GM19328 (cell line): ENCODE data around the gene STX10.
"Not testable (repeated sequence)": the region's sequence is repeated elsewhere in the genome, so short reads cannot be mapped to it uniquely, and the experiment has no call there.

Experiments
- ATAC-seq: cut with Tn5 transposase; IDR thresholded peaks from one replicate; pipeline ENCODE4 v1.9.1; 2021; ENCODE audit warnings: mild to moderate bottlenecking, moderate library complexity; ENCODE audit not compliant: unreplicated experiment

STX10 gene, protein sequence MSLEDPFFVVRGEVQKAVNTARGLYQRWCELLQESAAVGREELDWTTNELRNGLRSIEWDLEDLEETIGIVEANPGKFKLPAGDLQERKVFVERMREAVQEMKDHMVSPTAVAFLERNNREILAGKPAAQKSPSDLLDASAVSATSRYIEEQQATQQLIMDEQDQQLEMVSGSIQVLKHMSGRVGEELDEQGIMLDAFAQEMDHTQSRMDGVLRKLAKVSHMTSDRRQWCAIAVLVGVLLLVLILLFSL

GRCh38 chr19:13150187-13150930 lies at the start of gene STX10, which contains the start of gene IER2:
Gene STX10 (minus strand): TSS chr19:13150375. CDS start chr19:13150173, 202 bp downstream.
Gene IER2 (plus strand): TSS chr19:13150411. CDS start chr19:13153187, 2,776 bp downstream.
- ATAC-seq = peak; percentile 36

GRCh38 chr19:13198634-13199033 lies 48.5 kb upstream of the STX10 start:
- ATAC-seq = no peak

- no peak for ATAC-seq
Observed at GRCh38 chr19:13195678-13196077, 45.5 kb upstream of the STX10 start.

- no peak for ATAC-seq
Observed at GRCh38 chr19:13190781-13191540, 40.8 kb upstream of the STX10 start.

- no peak for ATAC-seq
Observed at GRCh38 chr19:13189600-13189999, 39.4 kb upstream of the STX10 start.

- ATAC-seq = no peak
Observed at GRCh38 chr19:13187419-13187818, 37.2 kb upstream of the STX10 start.

DNA sequence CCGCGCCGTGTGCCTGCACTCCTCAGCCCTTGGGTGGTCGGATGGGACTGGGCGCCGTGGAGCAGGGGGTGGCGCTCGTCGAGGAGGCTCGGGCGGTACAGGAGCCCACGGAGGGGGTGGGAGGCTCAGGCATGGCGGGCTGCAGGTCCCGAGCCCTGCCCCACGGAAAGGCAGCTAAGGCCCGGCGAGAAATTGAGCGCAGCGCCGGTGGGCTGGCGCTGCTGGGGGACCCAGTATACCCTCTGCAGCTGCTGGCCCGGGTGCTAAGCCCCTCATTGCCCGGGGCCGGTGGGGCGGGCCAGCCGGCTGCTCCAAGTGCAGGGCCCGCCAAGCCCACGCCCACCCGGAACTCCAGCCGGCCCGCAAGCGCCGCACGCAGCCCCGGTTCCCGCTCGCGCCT lies 36.5 kb upstream of the STX10 start:
- not testable (repeated sequence) for ATAC-seq

- ATAC-seq = not testable (repeated sequence)
Observed at GRCh38 chr19:13185763-13186657, 35.8 kb upstream of the STX10 start.

GRCh38 chr19:13184926-13185325 lies 34.8 kb upstream of the STX10 start:
- ATAC-seq = not testable (repeated sequence)

DNA sequence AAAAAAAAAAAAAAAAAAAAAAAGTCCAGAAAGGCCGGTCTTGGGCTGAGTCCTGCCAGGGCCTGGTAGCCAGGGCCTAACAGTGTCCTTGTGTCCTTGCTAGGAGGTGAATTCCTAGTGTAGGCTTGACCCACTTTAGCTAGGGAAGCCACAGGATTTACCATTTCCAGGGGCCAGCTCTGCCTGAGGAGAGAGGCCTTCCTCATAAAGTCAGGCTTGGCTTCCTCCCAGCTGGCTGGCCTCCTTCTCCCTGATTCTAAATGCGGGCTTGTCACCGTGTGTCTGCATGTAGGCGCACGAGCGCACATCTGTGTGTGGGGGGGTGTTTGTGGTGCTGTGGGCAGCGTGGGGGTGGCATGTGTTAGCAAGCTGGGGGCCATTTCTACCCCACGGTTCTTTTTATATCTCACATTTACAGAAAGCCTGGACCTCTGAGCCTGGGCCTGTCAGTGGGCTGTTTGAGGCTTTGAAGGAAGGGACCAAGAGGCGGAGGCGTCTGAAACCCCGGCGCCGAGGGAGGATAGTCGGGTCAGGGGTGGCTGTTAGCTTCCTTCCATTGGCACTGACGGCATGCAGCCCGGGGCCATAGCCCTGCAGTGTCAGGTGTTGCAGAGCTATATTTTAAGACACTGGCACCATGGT lies 31.7 kb upstream of the STX10 start:
- ATAC-seq = no peak

DNA sequence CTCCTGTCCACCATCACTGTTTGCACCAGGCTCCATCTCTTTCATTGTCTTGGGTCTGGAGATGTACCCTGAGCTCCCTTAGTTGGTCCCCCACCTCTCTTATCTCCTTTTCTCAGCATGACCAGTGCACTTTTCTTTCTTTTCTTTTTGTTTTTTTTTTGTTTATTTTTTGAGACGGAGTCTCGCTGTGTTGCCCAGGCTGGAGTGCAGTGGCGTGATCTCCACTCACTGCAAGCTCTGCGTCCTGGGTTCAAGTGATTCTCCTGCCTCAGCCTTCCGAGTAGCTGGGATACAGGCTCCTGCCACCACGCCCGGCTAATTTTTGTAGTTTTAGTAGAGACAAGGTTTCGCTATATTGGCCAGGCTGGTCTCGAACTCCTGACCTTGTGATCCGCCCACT lies 28.1 kb upstream of the STX10 start:
- ATAC-seq = not testable (repeated sequence)

- ATAC-seq = not testable (repeated sequence)
Observed at GRCh38 chr19:13177584-13177983, 27.4 kb upstream of the STX10 start.

DNA sequence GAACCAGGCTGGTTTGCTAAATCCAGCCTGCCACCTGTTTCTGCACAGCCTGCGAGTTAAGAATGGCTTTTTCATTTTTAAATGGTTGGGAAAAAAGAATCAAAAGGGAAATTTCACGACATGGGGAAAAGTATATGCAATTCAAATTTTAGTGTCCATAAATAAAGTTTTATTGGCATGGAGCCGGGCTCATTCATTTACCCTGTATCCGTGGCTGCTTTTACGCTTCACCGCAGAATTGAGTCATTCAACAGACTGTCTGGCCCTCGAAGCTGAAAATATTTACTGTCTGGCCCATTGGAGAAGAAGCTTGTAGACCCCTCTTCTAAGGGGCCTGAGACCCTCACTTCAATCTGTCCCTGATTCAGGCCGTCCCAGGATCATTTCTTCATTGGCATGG lies 26.2 kb upstream of the STX10 start:
- no peak for ATAC-seq

GRCh38 chr19:13173139-13173737 lies 23.1 kb upstream of the STX10 start:
- no peak for ATAC-seq

- ATAC-seq = no peak
Observed at GRCh38 chr19:13172346-13173138, 22.4 kb upstream of the STX10 start.

GRCh38 chr19:13171146-13171545 lies 21.0 kb upstream of the STX10 start:
- ATAC-seq = no peak

GRCh38 chr19:13169769-13170168 lies 19.6 kb upstream of the STX10 start:
- no peak for ATAC-seq

GRCh38 chr19:13166151-13166550 lies 16.0 kb upstream of the STX10 start:
- not testable (repeated sequence) for ATAC-seq
